Measurements from ENCODE around the gene CEP295NL.

CEP295NL gene

DNA sequence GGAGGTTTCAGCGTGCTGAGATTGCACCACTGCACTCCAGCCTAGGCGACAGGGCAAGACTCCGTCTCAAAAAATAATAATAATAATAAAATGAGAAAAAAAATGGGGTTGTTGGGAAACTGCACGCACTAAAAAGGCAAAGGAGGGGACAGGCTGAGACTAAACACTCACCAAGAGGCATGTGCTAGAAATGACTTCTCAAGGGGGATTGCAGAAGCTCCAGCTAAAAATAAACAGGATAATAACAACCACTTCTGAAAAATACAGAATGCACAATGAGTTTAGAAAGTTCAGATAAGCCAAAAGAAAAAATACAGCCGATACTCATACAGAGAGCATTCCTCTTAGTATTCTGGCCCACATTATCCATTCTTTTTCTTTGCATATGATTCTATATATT, 37.3 kb upstream of the CEP295NL start:
- no peak for TF ChIP-seq POLR2A (IDR thresholded peaks at IDR 0.05; ENCODE audit: low read depth, low read length)
- no peak for TF ChIP-seq TAF1 (IDR thresholded peaks at IDR 0.05; ENCODE audit: borderline replicate concordance, low read depth, low read length)
- no peak for TF ChIP-seq POLR2AphosphoS5 (IDR thresholded peaks at IDR 0.05; ENCODE audit: low read depth, low read length)
- FAIRE-seq, result no peak
- no peak for DNase-seq (ENCODE audit: insufficient read length)

- FAIRE-seq, result no peak
- no peak for DNase-seq (ENCODE audit: insufficient read length)
- TF ChIP-seq POLR2AphosphoS5 (IDR thresholded peaks at IDR 0.05; ENCODE audit: low read depth, low read length) (no peak), TAF1 (IDR thresholded peaks at IDR 0.05; ENCODE audit: borderline replicate concordance, low read depth, low read length) (no peak), POLR2A (IDR thresholded peaks at IDR 0.05; ENCODE audit: low read depth, low read length) (no peak)
Observed at GRCh38 chr17:78939615-78940014, 36.6 kb upstream of the CEP295NL start.

- no peak for TF ChIP-seq TAF1 (IDR thresholded peaks at IDR 0.05; ENCODE audit: borderline replicate concordance, low read depth, low read length)
- TF ChIP-seq POLR2AphosphoS5 (IDR thresholded peaks at IDR 0.05; ENCODE audit: low read depth, low read length), result no peak
- no peak for TF ChIP-seq POLR2A (IDR thresholded peaks at IDR 0.05; ENCODE audit: low read depth, low read length)
- no peak for FAIRE-seq
- no peak for DNase-seq (ENCODE audit: insufficient read length)
Observed at GRCh38 chr17:78937561-78937960, 34.6 kb upstream of the CEP295NL start.

GRCh38 chr17:78935419-78936323, 32.7 kb upstream of the CEP295NL start:
- TF ChIP-seq TAF1 (IDR thresholded peaks at IDR 0.05; ENCODE audit: borderline replicate concordance, low read depth, low read length), result no peak
- no peak for TF ChIP-seq POLR2A (IDR thresholded peaks at IDR 0.05; ENCODE audit: low read depth, low read length)
- no peak for TF ChIP-seq POLR2AphosphoS5 (IDR thresholded peaks at IDR 0.05; ENCODE audit: low read depth, low read length)
- FAIRE-seq, result no peak

GRCh38 chr17:78934681-78935418, 31.8 kb upstream of the CEP295NL start:
- DNase-seq (ENCODE audit: insufficient read length) (no peak), FAIRE-seq (no peak)
- TF ChIP-seq TAF1 (IDR thresholded peaks at IDR 0.05; ENCODE audit: borderline replicate concordance, low read depth, low read length) (no peak), POLR2AphosphoS5 (IDR thresholded peaks at IDR 0.05; ENCODE audit: low read depth, low read length) (no peak), POLR2A (IDR thresholded peaks at IDR 0.05; ENCODE audit: low read depth, low read length) (no peak)

More at GRCh38 chr17:78935419-78936323, 32.7 kb upstream of the CEP295NL start:
- DNase-seq (ENCODE audit: insufficient read length), result no peak

- TF ChIP-seq POLR2AphosphoS5 (IDR thresholded peaks at IDR 0.05; ENCODE audit: low read depth, low read length) (no peak), POLR2A (IDR thresholded peaks at IDR 0.05; ENCODE audit: low read depth, low read length) (no peak), TAF1 (IDR thresholded peaks at IDR 0.05; ENCODE audit: borderline replicate concordance, low read depth, low read length) (no peak)
- DNase-seq (ENCODE audit: insufficient read length) (no peak), FAIRE-seq (no peak)
Observed at GRCh38 chr17:78933959-78934568, 31.1 kb upstream of the CEP295NL start.

DNA sequence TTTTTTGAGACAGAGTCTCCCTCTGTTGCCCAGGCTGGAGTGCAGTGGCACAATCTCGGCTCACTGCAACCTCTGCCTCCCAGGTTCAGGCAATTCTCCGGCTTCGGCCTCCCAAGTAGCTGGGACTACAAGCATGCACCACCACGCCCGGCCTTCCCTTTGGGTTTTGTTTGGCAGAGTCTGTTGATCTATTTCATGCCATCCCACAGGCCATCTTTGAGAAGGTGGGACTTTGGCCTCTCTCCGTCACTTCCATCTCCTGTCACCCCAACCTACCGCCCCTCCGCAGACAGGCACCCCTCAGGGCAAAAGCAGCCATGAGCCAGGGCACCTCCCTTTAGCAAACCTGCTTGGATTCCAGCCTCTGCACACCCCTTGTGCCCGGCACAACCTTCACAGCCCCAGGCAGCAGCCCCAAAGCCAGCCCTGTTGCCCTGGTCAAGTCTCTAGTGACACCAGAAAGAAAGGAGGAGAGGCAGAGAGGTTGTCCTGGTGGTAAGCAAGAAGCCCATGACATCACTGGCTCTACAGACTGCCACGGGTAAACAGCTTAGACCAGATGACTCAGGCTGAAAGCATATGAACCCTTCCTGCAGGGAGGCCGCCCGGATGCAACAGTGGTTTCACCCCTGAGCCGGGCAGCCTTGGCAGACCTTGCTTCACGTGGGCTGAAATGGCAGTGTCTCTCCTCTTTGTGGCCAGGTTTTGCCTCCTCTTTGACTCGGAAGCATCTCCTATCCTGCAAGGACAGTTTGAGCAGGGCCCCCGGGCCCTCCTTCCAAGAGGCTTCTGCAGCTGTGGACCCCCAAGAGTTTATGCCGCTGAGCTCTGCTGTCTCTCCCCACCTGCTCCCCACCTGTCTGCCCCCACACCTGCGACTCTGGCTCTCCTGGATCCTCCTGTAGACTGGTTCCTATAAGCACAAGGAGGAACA, 30.3 kb upstream of the CEP295NL start:
- TF ChIP-seq TAF1 (IDR thresholded peaks at IDR 0.05; ENCODE audit: borderline replicate concordance, low read depth, low read length) (no peak), POLR2A (IDR thresholded peaks at IDR 0.05; ENCODE audit: low read depth, low read length) (no peak), POLR2AphosphoS5 (IDR thresholded peaks at IDR 0.05; ENCODE audit: low read depth, low read length) (no peak)
- peak; percentile 64 for DNase-seq (ENCODE audit: insufficient read length)
- FAIRE-seq, result peak; percentile 75

- TF ChIP-seq TAF1 (IDR thresholded peaks at IDR 0.05; ENCODE audit: borderline replicate concordance, low read depth, low read length), result no peak
- DNase-seq (ENCODE audit: insufficient read length) (no peak), FAIRE-seq (no peak)
Observed at GRCh38 chr17:78929908-78930775, 27.1 kb upstream of the CEP295NL start.

- TF ChIP-seq TAF1 (IDR thresholded peaks at IDR 0.05; ENCODE audit: borderline replicate concordance, low read depth, low read length) (no peak), POLR2A (IDR thresholded peaks at IDR 0.05; ENCODE audit: low read depth, low read length) (no peak), POLR2AphosphoS5 (IDR thresholded peaks at IDR 0.05; ENCODE audit: low read depth, low read length) (no peak)
- FAIRE-seq (no peak), DNase-seq (ENCODE audit: insufficient read length) (no peak)
Observed at GRCh38 chr17:78925662-78926555, 22.9 kb upstream of the CEP295NL start.
